ENCODE results near the gene DRAXIN.

Gene DRAXIN

DNA sequence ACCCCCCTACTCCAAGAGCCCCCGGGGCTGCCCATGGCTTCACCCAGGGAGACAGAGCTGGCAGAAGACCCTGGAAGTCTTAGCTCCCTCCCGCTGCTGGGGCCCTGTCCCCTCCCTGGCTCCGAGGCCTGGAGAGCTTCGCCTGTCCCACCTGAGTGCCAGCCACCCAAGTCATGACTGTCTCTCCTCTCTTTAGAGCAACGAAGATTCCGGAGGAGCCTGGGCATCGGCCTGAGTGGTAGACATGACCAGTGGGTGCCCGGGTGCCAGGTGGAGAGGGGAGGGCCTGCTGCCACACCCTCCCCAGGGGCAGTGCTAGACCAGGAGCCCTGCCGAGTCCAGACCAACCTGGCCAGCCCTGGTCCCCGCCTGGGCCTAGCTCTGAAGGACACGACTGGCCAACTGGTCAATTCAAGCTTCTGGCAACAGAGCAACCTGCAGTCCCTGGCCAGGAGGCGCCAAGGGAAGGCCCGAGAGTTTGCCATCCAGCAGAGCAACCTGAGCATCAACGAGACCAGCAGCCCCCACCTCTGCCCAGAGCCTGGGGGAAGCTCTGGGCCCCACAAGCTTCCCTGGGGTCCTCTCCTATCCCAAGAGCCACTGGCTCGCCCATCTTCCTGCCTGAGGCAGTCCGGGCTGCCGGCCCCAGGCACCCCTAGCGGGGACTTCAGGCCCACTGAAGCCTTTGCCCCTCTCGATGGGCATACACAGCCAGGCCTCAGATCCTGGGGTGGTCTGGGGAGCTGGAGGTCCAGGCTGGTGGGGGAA is 74.3 kb downstream of the DRAXIN start:
- DNase-seq (ENCODE audit: low spot score) = no peak

GRCh38 chr1:11766429-11766776 is 74.9 kb downstream of the DRAXIN start:
- no peak for DNase-seq (ENCODE audit: low spot score)

- DNase-seq (ENCODE audit: low spot score) = no peak
These were observed 76.6 kb downstream of the DRAXIN start for GRCh38 chr1:11767922-11768704.

DNA sequence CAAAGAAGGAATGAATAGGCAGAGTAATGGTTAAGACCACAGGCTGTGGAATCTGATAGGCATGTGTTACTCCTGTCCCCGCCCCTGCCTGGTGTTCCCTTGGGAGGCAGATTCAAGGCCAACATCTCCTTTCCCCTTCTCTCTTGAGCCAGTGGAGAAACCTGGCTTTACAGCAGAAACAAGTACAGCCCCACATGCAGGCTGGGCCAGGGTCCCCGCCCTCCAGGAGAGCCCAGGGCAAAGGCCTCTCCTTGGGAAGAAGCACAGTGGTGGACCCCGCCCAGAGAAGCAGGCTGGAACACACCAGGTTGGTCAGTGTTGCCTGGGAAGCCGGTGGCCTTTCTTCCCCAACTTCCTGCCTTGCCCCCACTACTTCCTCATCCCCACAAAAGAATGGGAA is 77.3 kb downstream of the DRAXIN start:
- DNase-seq (ENCODE audit: low spot score) = no peak

DNA sequence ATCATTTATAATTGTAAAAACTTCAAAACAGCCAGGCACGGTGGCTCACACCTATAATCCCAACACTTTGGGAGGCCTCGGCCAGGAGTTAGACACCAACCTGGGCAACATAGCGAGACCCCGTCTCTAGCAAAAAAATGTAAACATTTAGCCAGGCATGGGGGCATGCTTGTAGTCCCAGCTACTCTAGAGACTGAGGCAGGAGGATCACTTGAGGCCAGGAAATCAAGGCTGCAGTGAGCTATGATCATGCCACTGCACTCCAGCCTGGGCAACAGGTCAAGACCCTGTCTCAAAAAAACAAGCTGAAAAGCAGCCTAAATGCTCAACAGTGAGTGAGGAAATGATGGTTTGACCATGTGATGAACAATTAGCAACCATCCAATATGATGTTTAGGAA is 77.8 kb downstream of the DRAXIN start:
- no peak for DNase-seq (ENCODE audit: low spot score)

GRCh38 chr1:11770011-11770410 is 78.5 kb downstream of the DRAXIN start:
- no peak for DNase-seq (ENCODE audit: low spot score)

DNA sequence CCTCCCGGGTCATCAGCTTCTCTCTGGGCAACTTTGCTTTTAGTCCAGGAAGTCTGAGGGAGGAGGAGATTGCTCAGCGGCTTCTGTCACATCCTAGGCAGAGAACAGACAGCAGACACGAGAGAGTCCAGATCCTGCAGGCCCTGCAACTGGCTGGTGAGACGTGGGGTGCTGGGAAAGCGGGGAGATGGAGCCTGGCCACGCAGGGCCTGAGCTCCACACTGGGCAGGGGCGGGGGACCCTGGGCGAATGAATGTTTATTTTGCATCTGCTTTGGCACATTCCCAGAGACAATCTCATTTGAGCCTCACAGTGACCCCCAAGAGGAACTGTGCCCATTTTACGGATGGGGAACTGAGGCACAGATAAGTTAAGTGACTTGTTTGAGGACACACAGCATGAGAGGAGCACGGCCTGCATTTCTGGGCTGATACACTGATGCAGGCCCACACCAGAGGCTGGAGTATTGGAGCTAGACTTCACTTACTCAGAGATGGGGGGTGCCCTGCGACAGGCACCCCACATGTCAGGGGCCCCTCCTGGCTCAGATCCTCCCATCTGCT is 80.1 kb downstream of the DRAXIN start:
- DNase-seq (ENCODE audit: low spot score) = no peak

- no peak for DNase-seq (ENCODE audit: low spot score)
These were observed 80.9 kb downstream of the DRAXIN start for GRCh38 chr1:11772458-11772857.

GRCh38 chr1:11774753-11775152 is 83.2 kb downstream of the DRAXIN start:
- no peak for DNase-seq (ENCODE audit: low spot score)
